SIG-M5 treated with dmso at 0.1 percent for 504 hours (cell line): ENCODE data around the gene CYSLTR1.
"Not testable (repeated sequence)": the region's sequence is repeated elsewhere in the genome, so short reads cannot be mapped to it uniquely, and the experiment has no call there.

Experiments used
- DNase-seq: peaks from one replicate; lab custom pipeline; 2025; ENCODE audit not compliant: unreplicated experiment; lab: John Stamatoyannopoulos, UW

CYSLTR1 gene

GRCh38 chrX:78226047-78226446 is 101.4 kb downstream of the CYSLTR1 start:
- DNase-seq = not testable (repeated sequence)
